GM12891 (cell line): ENCODE results near the gene PLGLB1.
"Not testable (repeated sequence)": the region's sequence is repeated elsewhere in the genome, so short reads cannot be mapped to it uniquely, and the experiment has no call there.

Experiments used
- PAX5 ChIP-seq: IDR thresholded peaks from 2 replicates; pipeline ENCODE4 v1.6.1; 2011; ENCODE audit warnings: low read length, moderate library complexity, mild to moderate bottlenecking; ENCODE audit not compliant: insufficient read depth, severe bottlenecking
- POLR2A ChIP-seq: IDR thresholded peaks from 2 replicates; pipeline ENCODE4 v1.6.1; 2011; ENCODE audit warnings: low read depth, low read length, control low read depth
- POLR2AphosphoS5 ChIP-seq: IDR thresholded peaks from 2 replicates; pipeline ENCODE4 v1.6.1; 2011; ENCODE audit warnings: low read depth, low read length, control low read depth
- POU2F2 ChIP-seq: IDR thresholded peaks from 2 replicates; pipeline ENCODE4 v1.6.1; 2011; ENCODE audit warnings: low read depth, mild to moderate bottlenecking, control low read depth, low read length, moderate library complexity
- SPI1 ChIP-seq: IDR thresholded peaks from 2 replicates; pipeline ENCODE4 v1.6.1; 2011; ENCODE audit warnings: low read depth, low read length, control low read depth
- TAF1 ChIP-seq: IDR thresholded peaks from 2 replicates; pipeline ENCODE4 v1.6.1; 2011; ENCODE audit warnings: low read depth, low read length, control low read depth

GRCh38 chr2:87061519-87061918 is 39.9 kb upstream of the PLGLB1 start:
- TF ChIP-seq POLR2A, POLR2AphosphoS5, TAF1, SPI1, POU2F2, PAX5: not testable (repeated sequence)
